GM23338 (cell line): ENCODE results near the gene PREB. TPM values are rescaled to one million over a fixed set of nuclear protein-coding genes. Genes with fewer than 3 reads are reported as not detected.
A peak's percentile ranks its signal among the peaks of the same experiment; 100 is the strongest.

Source experiments
- ATAC-seq: fragments of 200-7000 bp; cut with Tn5 transposase; 3 replicates; pipeline ENCODE4 v1.9.1; 2020
- DNase-seq: peaks from one replicate; pipeline ENCODE4 v3.0.0-alpha.2; 2015; ENCODE audit warnings: low spot score
- H2AFZ ChIP-seq: fragments of 200-600 bp; sonication (generic); 2 replicates; pipeline ENCODE4 v1.8.0; 2016; ENCODE audit warnings: antibody characterized with exemption, mild to moderate bottlenecking, moderate library complexity
- H3F3A ChIP-seq: fragments of 200-600 bp; sonication (generic); replicated peaks from 2 replicates; pipeline ENCODE4 v1.8.0; 2017; ENCODE audit warnings: antibody characterized with exemption, mixed run types, low read depth
- H3K27ac ChIP-seq: fragments of 200-600 bp; sonication (generic); 2 replicates; pipeline ENCODE4 v1.6.1; 2016; ENCODE audit warnings: low read depth
- H3K27me3 ChIP-seq: fragments of 200-600 bp; sonication (generic); 2 replicates; pipeline ENCODE4 v1.8.0; 2016; ENCODE audit warnings: mild to moderate bottlenecking, mixed run types, moderate library complexity; ENCODE audit not compliant: insufficient read depth
- H3K36me3 ChIP-seq: fragments of 200-600 bp; sonication (generic); 2 replicates; pipeline ENCODE4 v1.8.0; 2016; ENCODE audit warnings: mild to moderate bottlenecking; ENCODE audit not compliant: insufficient read depth
- H3K4me1 ChIP-seq: fragments of 200-600 bp; sonication (generic); 2 replicates; pipeline ENCODE4 v1.8.0; 2016; ENCODE audit warnings: mild to moderate bottlenecking, moderate library complexity; ENCODE audit not compliant: insufficient read depth
- H3K4me2 ChIP-seq: fragments of 200-600 bp; sonication (generic); 2 replicates; pipeline ENCODE4 v1.7.1; 2017; ENCODE audit warnings: mixed run types
- H3K4me3 ChIP-seq: fragments of 200-600 bp; sonication (generic); 2 replicates; pipeline ENCODE4 v1.6.1; 2016; ENCODE audit warnings: mixed run types
- H3K79me2 ChIP-seq: fragments of 200-600 bp; sonication (generic); replicated peaks from 2 replicates; pipeline ENCODE4 v1.8.0; 2017; ENCODE audit warnings: mild to moderate bottlenecking; ENCODE audit not compliant: insufficient read depth
- H3K9me2 ChIP-seq: fragments of 200-600 bp; sonication (generic); 2 replicates; pipeline ENCODE4 v1.8.0; 2017; ENCODE audit not compliant: insufficient read depth
- H4K20me1 ChIP-seq: fragments of 200-600 bp; sonication (generic); replicated peaks from 2 replicates; pipeline ENCODE4 v1.8.0; 2017; ENCODE audit warnings: mild to moderate bottlenecking; ENCODE audit not compliant: insufficient read depth
- H3K27ac Mint-ChIP-seq: 2 replicates; pipeline ENCODE4 v1.8.0; 2020; ENCODE audit warnings: inconsistent platforms, mild to moderate bottlenecking, moderate library complexity, mixed read lengths
- H3K27me3 Mint-ChIP-seq: 3 replicates; pipeline ENCODE4 v1.8.0; 2022; ENCODE audit warnings: low read depth, mild to moderate bottlenecking, moderate library complexity, mixed read lengths, inconsistent platforms; ENCODE audit not compliant: insufficient read depth, poor library complexity
- H3K36me3 Mint-ChIP-seq: 3 replicates; pipeline ENCODE4 v1.8.0; 2021; ENCODE audit warnings: low read depth, mild to moderate bottlenecking, inconsistent platforms, moderate library complexity, mixed read lengths
- H3K4me1 Mint-ChIP-seq: 3 replicates; pipeline ENCODE4 v1.8.0; 2020; ENCODE audit warnings: mild to moderate bottlenecking, inconsistent platforms, mixed read lengths
- H3K4me3 Mint-ChIP-seq: 3 replicates; pipeline ENCODE4 v1.8.0; 2021; ENCODE audit warnings: moderate library complexity, mild to moderate bottlenecking, inconsistent platforms, mixed read lengths
- H3K9me3 Mint-ChIP-seq: 3 replicates; pipeline ENCODE4 v1.8.0; 2020; ENCODE audit warnings: moderate library complexity, mild to moderate bottlenecking, inconsistent platforms, mixed read lengths
- CREB1 ChIP-seq: fragments of 250-450 bp; sonication (Bioruptor Pico); IDR thresholded peaks from 2 replicates; pipeline ENCODE4 v1.5.0; 2020; ENCODE audit warnings: low read depth, mild to moderate bottlenecking, moderate library complexity
- CTCF ChIP-seq, 2 experiments: fragments of 200-600 bp in 1 of 2; sonication (generic) in 1 of 2; conservative IDR thresholded peaks; 2 replicates each; pipeline versions ENCODE4 v1.5.1 to v1.6.1; 2016 to 2017; ENCODE audit warnings: antibody characterized with exemption in 2 of 2, low read depth in 2 of 2, mild to moderate bottlenecking in 2 of 2, moderate library complexity in 1 of 2
- ETS1 ChIP-seq: IDR thresholded peaks from 2 replicates; pipeline ENCODE4 v1.6.1; 2016; ENCODE audit warnings: antibody characterized with exemption
- EZH2 ChIP-seq: fragments of 200-600 bp; sonication (generic); IDR thresholded peaks from one replicate; pipeline ENCODE4 v1.8.0; 2017; ENCODE audit warnings: antibody characterized with exemption, mild to moderate bottlenecking, low read depth; ENCODE audit not compliant: unreplicated experiment
- POLR2AphosphoS5 ChIP-seq: IDR thresholded peaks from 2 replicates; pipeline ENCODE4 v1.6.1; 2016; ENCODE audit warnings: antibody characterized with exemption, low read depth
- REST ChIP-seq: IDR thresholded peaks from one replicate; pipeline ENCODE4 v1.6.1; 2018; ENCODE audit warnings: antibody characterized with exemption; ENCODE audit not compliant: unreplicated experiment
- ZNF462 ChIP-seq: fragments of 250-450 bp; sonication (Bioruptor Pico); IDR thresholded peaks from 2 replicates; pipeline ENCODE4 v1.5.0; 2020; ENCODE audit warnings: mild to moderate bottlenecking, moderate library complexity
- long read RNA-seq: library from polyadenylated mRNA; unstranded; transcript quantifications from one replicate; pipeline ENCODE4 v2.0.0, GENCODE V29; 2020; ENCODE audit not compliant: unreplicated experiment
- polyA plus RNA-seq: library from polyadenylated mRNA; unstranded; fragments of >200 nt; fragmentation: Nextera tagmentation; extraction: Ambion mirVana; gene quantifications from 2 replicates; pipeline ENCODE4 v1.2.1, GENCODE V29; 2016
- total RNA-seq: library from RNA; depleted of rRNA; stranded (reverse); fragments of >200 nt; shearing (Covaris generic); gene quantifications from 2 replicates; pipeline ENCODE4 v1.2.3, GENCODE V29; 2014; rRNA removed

Gene PREB
- total RNA-seq: 65.9 and 79.7 TPM in 2 replicates
- 39.0 and 41.2 TPM in 2 replicates for polyA plus RNA-seq
- long read RNA-seq, transcript PREB-201 (9 exons, 2,166 nt): major isoform, 49 of 61 reads
- long read RNA-seq, partial matches to known transcripts: 2 of 61 reads
- long read RNA-seq, other reads (novel, unspliced or antisense): 10 of 61 reads

GRCh38 chr2:27133905-27134780, at the start of gene PREB:
TSS of gene PREB (minus strand) at chr2:27134636. CDS start at chr2:27134421, 215 bp downstream.
- Mint-ChIP-seq H3K9me3 (no peaks in the 10 kb centered on the region), H3K4me1 (peaks cover 10% of the 10 kb centered on the region; the same call in 2 of the 3 replicates), H3K36me3 (peaks cover 26% of the 10 kb centered on the region; the same call in 2 of the 3 replicates), H3K27me3 (peaks cover 8% of the 10 kb centered on the region), H3K27ac (peak within 1 kb of the TSS; percentile 96), H3K4me3 (peak within 1 kb of the TSS; percentile 89)
- Histone ChIP-seq H3K4me1 (peaks cover 6% of the 10 kb centered on the region; the same call in 1 of the 2 replicates), H3K79me2 (peaks cover 11% of the 10 kb centered on the region), H3K36me3 (no peaks in the 10 kb centered on the region), H2AFZ (peak within 1 kb of the TSS; percentile 97), H4K20me1 (peaks cover 10% of the 10 kb centered on the region), H3K4me2 (peak within 1 kb of the TSS; percentile 97), H3K9me2 (no peaks in the 10 kb centered on the region), H3K4me3 (peak within 1 kb of the TSS; percentile 99), H3K27ac (peak within 1 kb of the TSS; percentile 45; the same call in 1 of the 2 replicates), H3F3A (no peaks in the 10 kb centered on the region; the same call in 1 of the 2 replicates), H3K27me3 (no peaks in the 10 kb centered on the region)
- TF ChIP-seq CREB1 (CRISPR knock-in tag): peak; percentile 71; the same call in 1 of the 2 replicates
- 0 out of 2 replicates have a peak, but pooled peaks have one; percentile 46 for TF ChIP-seq ETS1
- no peak for TF ChIP-seq EZH2
- peak; percentile 93 for TF ChIP-seq POLR2AphosphoS5
- no peak for TF ChIP-seq ZNF462
- TF ChIP-seq REST: no peak
- peak; percentile 42 to 62 for TF ChIP-seq CTCF (conservative IDR thresholded peaks at IDR 0.05; ENCODE audit: low read depth in 2 of 2)
- DNase-seq: peak; percentile 97
- ATAC-seq: peak; percentile 89
